GM18517 (cell line): Measurements from ENCODE around the gene CBR4.
"Not testable (repeated sequence)": the region's sequence is repeated elsewhere in the genome, so short reads cannot be mapped to it uniquely, and the experiment has no call there.

Experiments used
- ATAC-seq: cut with Tn5 transposase; IDR thresholded peaks from one replicate; pipeline ENCODE4 v1.9.1; 2021; ENCODE audit warnings: mild to moderate bottlenecking, moderate library complexity; ENCODE audit not compliant: unreplicated experiment

Gene CBR4

GRCh38 chr4:169035871-169036620 is 26.0 kb upstream of the CBR4 start:
- ATAC-seq: not testable (repeated sequence)

GRCh38 chr4:169033660-169034059 is 23.6 kb upstream of the CBR4 start:
- no peak for ATAC-seq

GRCh38 chr4:169032883-169033645 is 23.0 kb upstream of the CBR4 start:
- no peak for ATAC-seq

GRCh38 chr4:169032194-169032593 is 22.1 kb upstream of the CBR4 start:
- ATAC-seq: no peak

- no peak for ATAC-seq
Observed at GRCh38 chr4:169031392-169031791, 21.3 kb upstream of the CBR4 start.

- no peak for ATAC-seq
Observed at GRCh38 chr4:169030562-169030982, 20.5 kb upstream of the CBR4 start.

GRCh38 chr4:169029947-169030346 is 19.9 kb upstream of the CBR4 start:
- no peak for ATAC-seq

- ATAC-seq: no peak
Observed at GRCh38 chr4:169027663-169028062, 17.6 kb upstream of the CBR4 start.

- no peak for ATAC-seq
Observed at GRCh38 chr4:169025184-169025583, 15.1 kb upstream of the CBR4 start.

- ATAC-seq: peak; percentile 88
Observed at GRCh38 chr4:169024762-169025161, 14.7 kb upstream of the CBR4 start.

- no peak for ATAC-seq
Observed at GRCh38 chr4:169018406-169018805, 8.4 kb upstream of the CBR4 start.

- ATAC-seq: no peak
Observed at GRCh38 chr4:169017971-169018370, 7.9 kb upstream of the CBR4 start.

GRCh38 chr4:169015186-169015623 is 5.2 kb upstream of the CBR4 start:
- ATAC-seq: no peak

- no peak for ATAC-seq
Observed at GRCh38 chr4:169014586-169014985, 4.5 kb upstream of the CBR4 start.

- no peak for ATAC-seq
Observed at GRCh38 chr4:169013396-169013795, 3.3 kb upstream of the CBR4 start.

GRCh38 chr4:169012049-169012448 is 2.0 kb upstream of the CBR4 start:
- ATAC-seq: no peak

GRCh38 chr4:169009286-169010124 is 550 bp downstream of the CBR4 start:
- peak; percentile 32 for ATAC-seq

- ATAC-seq: no peak
Observed at GRCh38 chr4:169005453-169006099, 4.5 kb downstream of the CBR4 start.

GRCh38 chr4:169000315-169000714 is 9.7 kb downstream of the CBR4 start:
- ATAC-seq: no peak

GRCh38 chr4:168999809-169000208 is 10.2 kb downstream of the CBR4 start:
- ATAC-seq: no peak

- no peak for ATAC-seq
Observed at GRCh38 chr4:168998596-168998995, 11.5 kb downstream of the CBR4 start.
